ENCODE results near the gene PTPRE. TPM values are rescaled to one million over a fixed set of nuclear protein-coding genes. Genes with fewer than 3 reads are reported as not detected.

The PTPRE gene
- total RNA-seq, 1 experiment from 2014 or later = 12.3 TPM

- Histone ChIP-seq H3K9me3 (ENCODE audit: control insufficient read depth in 1 of 2, insufficient read depth in 1 of 2, low read depth in 1 of 2, low read length in 2 of 2) (no peaks in the 10 kb centered on the region), H3K27ac (ENCODE audit: low read depth, low read length) (no peak overlapping the region), H3K36me3 (ENCODE audit: control insufficient read depth in 1 of 2, insufficient read depth in 2 of 2, low read length in 2 of 2) (no peaks in the 10 kb centered on the region), H4K20me1 (ENCODE audit: insufficient read depth) (no peaks in the 10 kb centered on the region), H3K79me2 (ENCODE audit: insufficient read depth, low read length) (no peaks in the 10 kb centered on the region), H3K4me3 (replicated peaks in 1 of 2; ENCODE audit: low read depth in 1 of 2, low read length in 2 of 2) (no peak overlapping the region), H3K27me3 (ENCODE audit: insufficient read depth, low read length) (no peaks in the 10 kb centered on the region), H3K4me2 (ENCODE audit: low read length) (no peak overlapping the region), H3K9me2 (ENCODE audit: insufficient read depth) (no peaks in the 10 kb centered on the region), H3K9ac (ENCODE audit: low read length) (no peak overlapping the region), H2AFZ (ENCODE audit: low read depth, low read length, poor library complexity, severe bottlenecking) (no peak overlapping the region), H3K4me1 (ENCODE audit: control insufficient read depth in 1 of 2, insufficient read depth in 2 of 2, low read length in 2 of 2) (no peaks in the 10 kb centered on the region)
- RAD21 ChIA-PET (ENCODE audit: low non-redundant PET in 1 of 2, low total read pairs in 2 of 2, uncharacterized antibody in 2 of 2, unreplicated experiment in 2 of 2) = no interaction called here
- TF ChIP-seq ELF1 (IDR thresholded peaks at IDR 0.05; ENCODE audit: borderline replicate concordance, low read depth) = no peak
- no peak for TF ChIP-seq EGR1 (IDR thresholded peaks at IDR 0.05; ENCODE audit: low read depth)
- POLR2A ChIA-PET = no interaction called here
- CTCF ChIA-PET = interaction anchor here (1.1 kb wide), 1 partner anchor 45 kb away, joined by 3 read pairs; the partner anchor contains the start of gene PTPRE
- intact Hi-C loops (cut with micrococcal nuclease) = no loop called here
- DNase-seq (ENCODE audit: low read depth, low spot score) (no peak), ATAC-seq (no peak)
- no TSS peak for BruUV-seq (replicated peaks)
Observed at GRCh38 chr10:127951861-127952574, 45.1 kb downstream of the PTPRE start.

- Histone ChIP-seq H3K27me3 (ENCODE audit: insufficient read depth, low read length) (no peaks in the 10 kb centered on the region), H3K36me3 (ENCODE audit: control insufficient read depth in 1 of 2, insufficient read depth in 2 of 2, low read length in 2 of 2) (no peaks in the 10 kb centered on the region), H3K27ac (ENCODE audit: low read depth, low read length) (no peak overlapping the region), H3K4me2 (ENCODE audit: low read length) (no peak overlapping the region), H3K4me1 (ENCODE audit: control insufficient read depth in 1 of 2, insufficient read depth in 2 of 2, low read length in 2 of 2) (no peaks in the 10 kb centered on the region), H2AFZ (ENCODE audit: low read depth, low read length, poor library complexity, severe bottlenecking) (no peak overlapping the region), H3K79me2 (ENCODE audit: insufficient read depth, low read length) (no peaks in the 10 kb centered on the region), H4K20me1 (ENCODE audit: insufficient read depth) (no peaks in the 10 kb centered on the region), H3K9me3 (ENCODE audit: control insufficient read depth in 1 of 2, insufficient read depth in 1 of 2, low read depth in 1 of 2, low read length in 2 of 2) (no peaks in the 10 kb centered on the region), H3K9ac (ENCODE audit: low read length) (no peak overlapping the region), H3K9me2 (ENCODE audit: insufficient read depth) (no peaks in the 10 kb centered on the region), H3K4me3 (replicated peaks in 1 of 2; ENCODE audit: low read depth in 1 of 2, low read length in 2 of 2) (no peak overlapping the region)
- RAD21 ChIA-PET (ENCODE audit: low non-redundant PET in 1 of 2, low total read pairs in 2 of 2, uncharacterized antibody in 2 of 2, unreplicated experiment in 2 of 2) = no interaction called here
- TF ChIP-seq EZH2phosphoT487 (IDR thresholded peaks at IDR 0.05; ENCODE audit: borderline replicate concordance) (no peak), CTCF (IDR thresholded peaks at IDR 0.05 in 2 of 3, conservative IDR thresholded peaks at IDR 0.05 in 1 of 3; ENCODE audit: borderline replicate concordance in 1 of 3, insufficient read depth in 1 of 3, low read depth in 2 of 3, low read length in 2 of 3) (no peak), SP1 (IDR thresholded peaks at IDR 0.05; ENCODE audit: low read depth) (no peak), ZFX (IDR thresholded peaks at IDR 0.05) (no peak), RAD21 (IDR thresholded peaks at IDR 0.05; ENCODE audit: low read depth) (no peak), ATF3 (IDR thresholded peaks at IDR 0.05) (no peak), EGR1 (IDR thresholded peaks at IDR 0.05; ENCODE audit: low read depth) (no peak), TCF7L2 (IDR thresholded peaks at IDR 0.05; ENCODE audit: borderline replicate concordance, extremely low read depth, insufficient read depth, insufficient read length) (no peak), SIN3A (IDR thresholded peaks at IDR 0.05; ENCODE audit: low read depth) (no peak), EZH2 (IDR thresholded peaks at IDR 0.05) (no peak), MAX (IDR thresholded peaks at IDR 0.05) (no peak), CBX3 (IDR thresholded peaks at IDR 0.05; ENCODE audit: low read depth) (no peak), JUND (IDR thresholded peaks at IDR 0.05) (no peak), SRF (IDR thresholded peaks at IDR 0.05; ENCODE audit: low read depth) (no peak), ELF1 (IDR thresholded peaks at IDR 0.05; ENCODE audit: borderline replicate concordance, low read depth) (no peak)
- CTCF ChIA-PET = interaction anchor here (1.1 kb wide), 1 partner anchor 46 kb away, joined by 3 read pairs; the partner anchor contains the start of gene PTPRE
- intact Hi-C loops (cut with micrococcal nuclease) = no loop called here
- ATAC-seq = no peak
- POLR2A ChIA-PET = no interaction called here
- no peak for DNase-seq (ENCODE audit: low read depth, low spot score)
- BruUV-seq (replicated peaks) = no TSS peak
Observed at GRCh38 chr10:127952575-127952869, 45.6 kb downstream of the PTPRE start.

Measured in HCT116 (cell line).